Mucosa of rectum (tissue), 2 donors: ENCODE measurements around the gene VAV3.

Experiments used
- H3K27ac ChIP-seq, 2 donors: one replicate each; pipeline ENCODE4 v1.7.0; 2013; ENCODE audit warnings: inconsistent platforms in 2 of 2, low read depth in 2 of 2, low read length in 2 of 2
- H3K27me3 ChIP-seq, 2 donors: one replicate each; pipeline ENCODE4 v1.7.0; 2013; ENCODE audit warnings: low read length in 2 of 2; ENCODE audit not compliant: control insufficient read depth in 2 of 2, insufficient read depth in 2 of 2
- H3K36me3 ChIP-seq, 2 donors: one replicate each; pipeline ENCODE4 v1.7.0; 2013; ENCODE audit warnings: low read length in 2 of 2; ENCODE audit not compliant: control insufficient read depth in 2 of 2, insufficient read depth in 2 of 2
- H3K4me1 ChIP-seq, 2 donors: one replicate each; pipeline ENCODE4 v1.7.0; 2013; ENCODE audit warnings: low read length in 2 of 2, mild to moderate bottlenecking in 1 of 2; ENCODE audit not compliant: control insufficient read depth in 2 of 2, insufficient read depth in 2 of 2
- H3K4me3 ChIP-seq, 2 donors: one replicate each; pipeline ENCODE4 v1.7.0; 2013; ENCODE audit warnings: low read length in 2 of 2
- H3K9ac ChIP-seq, 2 donors: one replicate each; pipeline ENCODE4 v1.7.0; 2013; ENCODE audit warnings: low read length in 2 of 2, low read depth in 1 of 2, mild to moderate bottlenecking in 1 of 2
- H3K9me3 ChIP-seq, 2 donors: one replicate each; pipeline ENCODE4 v1.7.0; 2013; ENCODE audit warnings: low read length in 2 of 2; ENCODE audit not compliant: control insufficient read depth in 2 of 2
- donor health status: healthy.
- donor health status: Normal muscosa, but diverticular disease.

The VAV3 gene

GRCh38 chr1:107976431-107976830 is 11.5 kb upstream of the VAV3 start:
- no peak overlapping the region for H3K9ac ChIP-seq
- no peak overlapping the region for H3K27ac ChIP-seq
- no peaks in the 10 kb centered on the region for H3K9me3 ChIP-seq
- no peaks in the 10 kb centered on the region for H3K4me1 ChIP-seq
- no peaks in the 10 kb centered on the region for H3K27me3 ChIP-seq
- no peaks in the 10 kb centered on the region for H3K36me3 ChIP-seq
- no peak overlapping the region for H3K4me3 ChIP-seq

DNA sequence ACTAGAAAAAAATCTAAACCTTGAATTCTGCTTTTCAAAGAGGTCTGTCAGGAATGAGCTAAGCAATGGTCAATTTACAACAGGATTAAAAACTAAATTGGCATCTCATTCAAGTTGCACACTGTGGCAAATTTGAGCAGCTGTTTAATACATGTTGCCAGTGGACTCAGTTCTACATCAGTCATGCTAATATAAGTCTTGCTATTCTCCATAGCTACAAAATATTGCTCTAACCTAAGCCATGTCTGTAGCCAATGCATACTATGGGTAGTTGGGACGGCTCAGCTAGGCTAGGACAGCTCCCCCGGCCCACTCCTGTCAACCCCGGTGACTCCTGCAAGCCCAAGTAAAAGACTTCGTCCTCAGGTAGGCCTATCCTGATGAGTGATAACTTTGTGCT is 10.9 kb upstream of the VAV3 start:
- H3K27ac ChIP-seq: no peak overlapping the region
- H3K27me3 ChIP-seq: no peaks in the 10 kb centered on the region
- no peak overlapping the region for H3K4me3 ChIP-seq
- H3K4me1 ChIP-seq: no peaks in the 10 kb centered on the region
- no peak overlapping the region for H3K9ac ChIP-seq
- H3K36me3 ChIP-seq: no peaks in the 10 kb centered on the region
- no peaks in the 10 kb centered on the region for H3K9me3 ChIP-seq

DNA sequence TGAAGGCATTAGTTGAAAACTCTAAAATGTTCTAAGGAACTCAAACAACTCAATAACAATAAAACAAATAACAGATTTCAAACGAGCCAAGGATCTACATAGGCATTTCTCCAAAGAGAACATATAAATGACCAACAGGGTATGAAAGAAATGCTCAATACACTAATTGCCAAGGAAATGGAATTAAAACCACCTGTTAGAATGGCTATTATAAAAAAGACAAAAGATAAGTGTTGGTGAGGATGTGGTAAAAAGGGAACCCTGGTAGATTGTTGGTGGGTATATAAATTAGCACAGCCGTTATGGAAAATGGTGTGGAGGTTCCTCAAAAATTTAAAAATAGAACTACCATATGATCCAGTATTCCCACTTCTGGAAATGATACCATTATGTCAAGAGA is 9.1 kb upstream of the VAV3 start:
- no peaks in the 10 kb centered on the region for H3K4me1 ChIP-seq
- H3K27ac ChIP-seq: no peak overlapping the region
- no peak overlapping the region for H3K9ac ChIP-seq
- H3K36me3 ChIP-seq: no peaks in the 10 kb centered on the region
- H3K9me3 ChIP-seq: no peaks in the 10 kb centered on the region
- no peak overlapping the region for H3K4me3 ChIP-seq
- H3K27me3 ChIP-seq: no peaks in the 10 kb centered on the region

- no peak overlapping the region for H3K27ac ChIP-seq
- no peaks in the 10 kb centered on the region for H3K9me3 ChIP-seq
- no peak overlapping the region for H3K9ac ChIP-seq
Observed at GRCh38 chr1:107972391-107973180, 7.6 kb upstream of the VAV3 start.

DNA sequence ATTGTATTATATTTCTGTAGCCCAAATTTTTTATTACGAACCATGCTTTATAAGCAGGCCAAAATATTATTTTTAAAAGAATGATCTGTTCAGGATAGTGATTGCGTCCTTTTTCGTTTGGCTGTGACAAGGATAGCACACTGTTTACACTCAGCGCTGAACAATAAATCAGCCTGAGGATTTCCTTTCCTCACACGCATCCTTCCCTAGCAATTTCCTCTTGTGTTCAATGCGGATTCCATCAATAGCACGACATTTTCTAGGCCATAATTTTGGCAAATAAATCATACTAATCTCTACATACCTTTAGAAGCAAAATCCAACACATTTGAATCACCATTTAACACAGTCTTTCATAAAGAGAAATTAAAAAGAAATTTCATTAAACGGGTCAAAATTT is 1.6 kb upstream of the VAV3 start:
- Histone ChIP-seq H3K36me3 (no peaks in the 10 kb centered on the region), H3K4me1 (peaks cover 4% of the 10 kb centered on the region in 2 donors), H3K27me3 (peaks cover 8 to 13% of the 10 kb centered on the region in 2 donors), H3K9ac (no peak overlapping the region), H3K27ac (no peak overlapping the region), H3K4me3 (no peak overlapping the region), H3K9me3 (no peaks in the 10 kb centered on the region)

More at GRCh38 chr1:107972391-107973180, 7.6 kb upstream of the VAV3 start:
- Histone ChIP-seq H3K4me1 (no peaks in the 10 kb centered on the region), H3K36me3 (no peaks in the 10 kb centered on the region), H3K27me3 (no peaks in the 10 kb centered on the region), H3K4me3 (no peak overlapping the region)

GRCh38 chr1:107964336-107965109 is 457 bp downstream of the VAV3 start:
- peak overlapping the region; percentile 30 to 75 for H3K27ac ChIP-seq

GRCh38 chr1:107963601-107964335 is 1.2 kb downstream of the VAV3 start:
- H3K9ac ChIP-seq: peak overlapping the region; percentile 52 to 59
- H3K27me3 ChIP-seq: peaks cover 8 to 13% of the 10 kb centered on the region in 2 donors

More at GRCh38 chr1:107964336-107965109, 457 bp downstream of the VAV3 start:
- peaks cover 8 to 13% of the 10 kb centered on the region in 2 donors for H3K27me3 ChIP-seq
- no peaks in the 10 kb centered on the region for H3K36me3 ChIP-seq
- H3K4me1 ChIP-seq: peaks cover 4% of the 10 kb centered on the region in 2 donors
- peak overlapping the region; percentile 67 to 83 for H3K4me3 ChIP-seq
- H3K9me3 ChIP-seq: no peaks in the 10 kb centered on the region
- H3K9ac ChIP-seq: peak overlapping the region; percentile 52 to 59

DNA sequence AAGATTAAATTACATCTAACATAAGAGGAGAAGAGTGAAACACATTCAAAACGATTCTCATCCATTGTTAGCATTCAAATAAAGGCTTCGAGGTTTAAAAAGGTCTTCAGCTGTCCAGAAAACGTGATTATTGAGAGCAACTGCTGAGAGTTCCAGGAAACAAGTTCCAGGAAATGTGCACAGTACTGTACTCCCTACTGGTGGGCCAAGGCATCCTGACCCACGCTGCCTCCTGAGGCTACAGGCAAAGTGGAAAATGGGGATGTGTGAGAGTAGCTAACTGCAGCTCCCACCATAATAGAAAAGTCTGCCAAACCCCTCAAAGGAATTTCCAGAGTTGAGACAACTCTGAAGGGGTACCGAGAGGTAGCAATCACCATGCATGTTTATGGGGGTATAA is 2.0 kb downstream of the VAV3 start:
- H3K4me1 ChIP-seq: peaks cover 4% of the 10 kb centered on the region in 2 donors
- H3K9me3 ChIP-seq: no peaks in the 10 kb centered on the region
- no peak overlapping the region for H3K9ac ChIP-seq
- H3K27ac ChIP-seq: peak overlapping the region in 1 of 2 donors; percentile 75
- H3K27me3 ChIP-seq: peaks cover 8 to 13% of the 10 kb centered on the region in 2 donors
- H3K36me3 ChIP-seq: no peaks in the 10 kb centered on the region
- H3K4me3 ChIP-seq: peak overlapping the region; percentile 67 to 83

More at GRCh38 chr1:107963601-107964335, 1.2 kb downstream of the VAV3 start:
- Histone ChIP-seq H3K27ac (peak overlapping the region; percentile 30 to 75), H3K4me3 (peak overlapping the region; percentile 67 to 83), H3K36me3 (no peaks in the 10 kb centered on the region), H3K9me3 (no peaks in the 10 kb centered on the region), H3K4me1 (peaks cover 4% of the 10 kb centered on the region in 2 donors)

GRCh38 chr1:107954719-107955415 is 10.1 kb downstream of the VAV3 start:
- Histone ChIP-seq H3K27me3 (no peaks in the 10 kb centered on the region), H3K36me3 (no peaks in the 10 kb centered on the region), H3K27ac (no peak overlapping the region), H3K4me1 (peaks cover 0 to 2% of the 10 kb centered on the region in 2 donors), H3K9ac (no peak overlapping the region), H3K4me3 (no peak overlapping the region), H3K9me3 (no peaks in the 10 kb centered on the region)
